Measurements from ENCODE around the gene IMPG2. TPM values are rescaled to one million over a fixed set of nuclear protein-coding genes. Genes with fewer than 3 reads are reported as not detected.

Gene IMPG2
- total RNA-seq, 2 donors from 2014 or later: 0.45 to 0.47 TPM

GRCh38 chr3:101182734-101183133 lies 137.6 kb downstream of the IMPG2 start:
- no peak for ATAC-seq
- Mint-ChIP-seq H3K4me3 (no peak overlapping the region), H3K27me3 (peaks cover 8% of the 10 kb centered on the region), H3K4me1 (no peaks in the 10 kb centered on the region), H3K36me3 (ENCODE audit: low read depth) (peaks cover 3% of the 10 kb centered on the region), H3K27ac (no peak overlapping the region)
- H3K9me3 ChIP-seq (ENCODE audit: control insufficient read depth, low read length, poor library complexity, severe bottlenecking): no peaks in the 10 kb centered on the region
- no peak for DNase-seq

- H3K9me3 ChIP-seq (ENCODE audit: control insufficient read depth, low read length, poor library complexity, severe bottlenecking): no peaks in the 10 kb centered on the region
- Mint-ChIP-seq H3K27ac (no peak overlapping the region), H3K27me3 (peaks cover 2% of the 10 kb centered on the region), H3K4me1 (no peaks in the 10 kb centered on the region), H3K4me3 (no peak overlapping the region), H3K36me3 (ENCODE audit: low read depth) (peaks cover 3% of the 10 kb centered on the region)
- DNase-seq: no peak
- no peak for ATAC-seq
Measured at GRCh38 chr3:101181801-101182200, 138.6 kb downstream of the IMPG2 start.

DNA sequence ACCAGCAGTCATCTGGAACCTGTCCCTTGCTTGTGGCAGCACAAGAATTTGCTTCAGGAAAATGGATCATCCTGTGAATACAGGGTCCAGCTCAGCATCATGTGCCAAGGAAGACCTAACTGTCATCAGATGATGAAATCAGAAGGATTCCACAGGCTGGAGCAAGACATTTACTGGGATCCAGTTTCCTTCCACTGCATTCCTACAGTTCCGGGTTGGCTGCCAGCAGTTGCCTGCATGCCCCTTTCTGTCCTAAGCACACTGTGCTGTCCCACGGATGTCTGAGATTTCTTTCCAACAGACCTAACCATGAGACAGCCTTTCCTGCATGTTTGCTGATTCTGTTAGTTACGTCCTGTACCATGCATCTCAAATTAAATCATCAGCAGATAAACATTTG lies 140.7 kb downstream of the IMPG2 start:
- no peaks in the 10 kb centered on the region for H3K36me3 Mint-ChIP-seq (ENCODE audit: low read depth)
- no peaks in the 10 kb centered on the region for H3K9me3 ChIP-seq (ENCODE audit: control insufficient read depth, low read length, poor library complexity, severe bottlenecking)
- DNase-seq: no peak
- no peaks in the 10 kb centered on the region for H3K27me3 Mint-ChIP-seq
- H3K27ac Mint-ChIP-seq: no peak overlapping the region
- no peak overlapping the region for H3K4me3 Mint-ChIP-seq
- H3K4me1 Mint-ChIP-seq: no peaks in the 10 kb centered on the region
- ATAC-seq: no peak

DNA sequence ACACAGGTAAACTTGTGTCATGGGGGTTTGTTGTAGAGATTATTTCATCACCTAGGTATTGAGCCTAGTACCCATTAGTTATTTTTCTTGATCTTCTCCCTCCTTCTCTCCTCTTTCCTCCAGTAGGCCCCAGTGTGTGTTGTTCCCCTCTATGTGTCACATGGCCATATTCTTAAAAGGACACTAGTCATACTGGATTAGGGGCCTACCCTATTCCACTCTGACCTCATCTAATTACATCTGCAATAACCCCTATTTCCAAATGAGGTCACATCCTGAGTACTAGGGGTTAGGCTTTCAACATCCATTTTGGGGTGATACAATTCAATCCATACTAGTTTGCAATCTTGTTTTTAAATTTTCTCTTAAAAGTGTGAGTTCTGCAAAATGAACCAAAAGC lies 142.8 kb downstream of the IMPG2 start:
- Mint-ChIP-seq H3K27ac (no peak overlapping the region), H3K4me3 (no peak overlapping the region), H3K4me1 (no peaks in the 10 kb centered on the region), H3K36me3 (ENCODE audit: low read depth) (no peaks in the 10 kb centered on the region), H3K27me3 (no peaks in the 10 kb centered on the region)
- no peaks in the 10 kb centered on the region for H3K9me3 ChIP-seq (ENCODE audit: control insufficient read depth, low read length, poor library complexity, severe bottlenecking)
- no peak for DNase-seq
- ATAC-seq: no peak

Other genes with a start within 250 kb of the IMPG2 start
- gene SENP7, start 192.6 kb upstream of the IMPG2 start, total RNA-seq: 10 to 100 TPM; 39.0 to 48.3 TPM
- gene TRMT10C, start 241.3 kb upstream of the IMPG2 start, total RNA-seq: 10 to 100 TPM; 27.8 to 29.5 TPM